ENCODE results near the gene SELENOV. TPM values are rescaled to one million over a fixed set of nuclear protein-coding genes. Genes with fewer than 3 reads are reported as not detected.

SELENOV gene
- total RNA-seq, 1 donor = not detected

- Histone ChIP-seq H3K4me3 (ENCODE audit: insufficient read depth, low read length) (no peak overlapping the region), H3K4me2 (ENCODE audit: insufficient read depth, low read length) (no peak overlapping the region), H2AFZ (ENCODE audit: low read length) (no peak overlapping the region), H3K27ac (ENCODE audit: low read depth, low read length) (no peak overlapping the region), H4K20me1 (ENCODE audit: insufficient read depth, low read length) (no peaks in the 10 kb centered on the region), H3K4me1 (ENCODE audit: insufficient read depth, low read length) (peaks cover 5% of the 10 kb centered on the region), H3K79me2 (ENCODE audit: insufficient read depth, low read length) (no peaks in the 10 kb centered on the region), H3K9me3 (ENCODE audit: low read depth, low read length) (no peaks in the 10 kb centered on the region), H3K36me3 (ENCODE audit: insufficient read depth, low read length) (no peaks in the 10 kb centered on the region), H3K27me3 (ENCODE audit: insufficient read depth, low read length) (peaks cover 60% of the 10 kb centered on the region)
- DNase-seq (ENCODE audit: insufficient read length, low spot score, missing footprints) = no peak
- no peak for TF ChIP-seq CTCF (IDR thresholded peaks at IDR 0.05; ENCODE audit: extremely low read depth, low read depth, low read length)
Measured at GRCh38 chr19:39501340-39501739, 13.6 kb upstream of the SELENOV start.

- H4K20me1 ChIP-seq (ENCODE audit: insufficient read depth, low read length) = no peaks in the 10 kb centered on the region
- no peaks in the 10 kb centered on the region for H3K9me3 ChIP-seq (ENCODE audit: low read depth, low read length)
- H3K27me3 ChIP-seq (ENCODE audit: insufficient read depth, low read length) = peaks cover 60% of the 10 kb centered on the region
- TF ChIP-seq CTCF (IDR thresholded peaks at IDR 0.05; ENCODE audit: extremely low read depth, low read depth, low read length) = peak; percentile 46
- no peaks in the 10 kb centered on the region for H3K79me2 ChIP-seq (ENCODE audit: insufficient read depth, low read length)
- H3K4me1 ChIP-seq (ENCODE audit: insufficient read depth, low read length) = peaks cover 5% of the 10 kb centered on the region
- no peaks in the 10 kb centered on the region for H3K36me3 ChIP-seq (ENCODE audit: insufficient read depth, low read length)
- H3K4me3 ChIP-seq (ENCODE audit: insufficient read depth, low read length) = no peak overlapping the region
- H3K4me2 ChIP-seq (ENCODE audit: insufficient read depth, low read length) = no peak overlapping the region
- no peak overlapping the region for H3K27ac ChIP-seq (ENCODE audit: low read depth, low read length)
- no peak overlapping the region for H2AFZ ChIP-seq (ENCODE audit: low read length)
- DNase-seq (ENCODE audit: insufficient read length, low spot score, missing footprints) = peak; percentile 98
Measured at GRCh38 chr19:39502640-39503417, 12.1 kb upstream of the SELENOV start.

GRCh38 chr19:39506598-39506943 is 8.4 kb upstream of the SELENOV start:
- DNase-seq (ENCODE audit: insufficient read length, low spot score, missing footprints) = no peak
- Histone ChIP-seq H3K4me3 (ENCODE audit: insufficient read depth, low read length) (peak overlapping the region; percentile 63), H3K4me2 (ENCODE audit: insufficient read depth, low read length) (peak overlapping the region; percentile 42), H3K36me3 (ENCODE audit: insufficient read depth, low read length) (no peaks in the 10 kb centered on the region), H3K27ac (ENCODE audit: low read depth, low read length) (no peak overlapping the region), H2AFZ (ENCODE audit: low read length) (no peak overlapping the region), H3K79me2 (ENCODE audit: insufficient read depth, low read length) (no peaks in the 10 kb centered on the region), H4K20me1 (ENCODE audit: insufficient read depth, low read length) (no peaks in the 10 kb centered on the region), H3K4me1 (ENCODE audit: insufficient read depth, low read length) (no peaks in the 10 kb centered on the region), H3K9me3 (ENCODE audit: low read depth, low read length) (no peaks in the 10 kb centered on the region), H3K27me3 (ENCODE audit: insufficient read depth, low read length) (peaks cover 42% of the 10 kb centered on the region)
- no peak for TF ChIP-seq CTCF (IDR thresholded peaks at IDR 0.05; ENCODE audit: extremely low read depth, low read depth, low read length)

- Histone ChIP-seq H3K9me3 (ENCODE audit: low read depth, low read length) (no peaks in the 10 kb centered on the region), H4K20me1 (ENCODE audit: insufficient read depth, low read length) (no peaks in the 10 kb centered on the region), H2AFZ (ENCODE audit: low read length) (peak overlapping the region; percentile 20), H3K27me3 (ENCODE audit: insufficient read depth, low read length) (peaks cover 41% of the 10 kb centered on the region), H3K4me1 (ENCODE audit: insufficient read depth, low read length) (no peaks in the 10 kb centered on the region), H3K4me3 (ENCODE audit: insufficient read depth, low read length) (peak overlapping the region; percentile 63), H3K79me2 (ENCODE audit: insufficient read depth, low read length) (no peaks in the 10 kb centered on the region), H3K36me3 (ENCODE audit: insufficient read depth, low read length) (no peaks in the 10 kb centered on the region), H3K27ac (ENCODE audit: low read depth, low read length) (no peak overlapping the region), H3K4me2 (ENCODE audit: insufficient read depth, low read length) (peak overlapping the region; percentile 42)
- DNase-seq (ENCODE audit: insufficient read length, low spot score, missing footprints) = peak; percentile 96
- no peak for TF ChIP-seq CTCF (IDR thresholded peaks at IDR 0.05; ENCODE audit: extremely low read depth, low read depth, low read length)
Measured at GRCh38 chr19:39506944-39507714, 7.8 kb upstream of the SELENOV start.
